ENCODE data around the gene ECT2. TPM values are rescaled to one million over a fixed set of nuclear protein-coding genes. Genes with fewer than 3 reads are reported as not detected.
"Not testable (repeated sequence)": the region's sequence is repeated elsewhere in the genome, so short reads cannot be mapped to it uniquely, and the experiment has no call there.

ECT2 gene
- total RNA-seq, 1 experiment from 2014 or later, result 98.5 TPM

DNA sequence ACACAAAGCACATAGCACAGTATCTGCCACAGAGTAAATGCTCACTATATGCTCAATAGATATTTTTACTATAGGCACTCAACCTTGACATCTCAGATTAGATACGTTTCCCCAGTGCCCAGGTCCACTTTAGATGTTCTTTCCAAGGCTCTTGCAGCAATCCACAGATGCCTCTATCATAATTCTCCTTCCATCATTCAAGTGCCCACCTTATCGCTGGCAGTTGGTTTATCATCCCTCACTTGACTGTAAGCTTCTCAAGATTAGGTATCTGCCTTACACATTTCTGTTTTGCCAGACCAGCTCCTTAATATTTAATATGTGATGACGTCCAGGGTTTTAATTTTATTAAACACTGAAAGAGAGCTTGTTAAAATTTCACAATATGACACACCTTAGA lies 48.3 kb upstream of the ECT2 start:
- POLR2A ChIA-PET (ENCODE audit: low non-redundant PET), result no interaction called here
- no peak for TF ChIP-seq EZH2 (IDR thresholded peaks at IDR 0.05; ENCODE audit: borderline replicate concordance, low read depth, low read length, poor library complexity, severe bottlenecking)
- TF ChIP-seq, protein P1, sequence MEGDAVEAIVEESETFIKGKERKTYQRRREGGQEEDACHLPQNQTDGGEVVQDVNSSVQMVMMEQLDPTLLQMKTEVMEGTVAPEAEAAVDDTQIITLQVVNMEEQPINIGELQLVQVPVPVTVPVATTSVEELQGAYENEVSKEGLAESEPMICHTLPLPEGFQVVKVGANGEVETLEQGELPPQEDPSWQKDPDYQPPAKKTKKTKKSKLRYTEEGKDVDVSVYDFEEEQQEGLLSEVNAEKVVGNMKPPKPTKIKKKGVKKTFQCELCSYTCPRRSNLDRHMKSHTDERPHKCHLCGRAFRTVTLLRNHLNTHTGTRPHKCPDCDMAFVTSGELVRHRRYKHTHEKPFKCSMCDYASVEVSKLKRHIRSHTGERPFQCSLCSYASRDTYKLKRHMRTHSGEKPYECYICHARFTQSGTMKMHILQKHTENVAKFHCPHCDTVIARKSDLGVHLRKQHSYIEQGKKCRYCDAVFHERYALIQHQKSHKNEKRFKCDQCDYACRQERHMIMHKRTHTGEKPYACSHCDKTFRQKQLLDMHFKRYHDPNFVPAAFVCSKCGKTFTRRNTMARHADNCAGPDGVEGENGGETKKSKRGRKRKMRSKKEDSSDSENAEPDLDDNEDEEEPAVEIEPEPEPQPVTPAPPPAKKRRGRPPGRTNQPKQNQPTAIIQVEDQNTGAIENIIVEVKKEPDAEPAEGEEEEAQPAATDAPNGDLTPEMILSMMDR (conservative IDR thresholded peaks at IDR 0.05; ENCODE audit: low read depth, low read length), result no peak
- intact Hi-C loops (cut with micrococcal nuclease; ENCODE audit: unreplicated experiment), result no loop called here
- CTCF ChIA-PET, result no interaction called here
- no peak overlapping the region for H3K27ac ChIP-seq (ENCODE audit: low read depth, low read length, poor library complexity, severe bottlenecking)
- H3K9me3 ChIP-seq (ENCODE audit: low read depth, low read length, poor library complexity, severe bottlenecking), result no peaks in the 10 kb centered on the region
- no peaks in the 10 kb centered on the region for H3K4me1 ChIP-seq (ENCODE audit: insufficient read depth, low read length, poor library complexity, severe bottlenecking)
- no peak overlapping the region for H3K4me3 ChIP-seq (ENCODE audit: low read depth, low read length, poor library complexity, severe bottlenecking)
- no TSS peak for BruUV-seq (replicated peaks)
- DNase-seq (ENCODE audit: low spot score), result no peak
- no peaks in the 10 kb centered on the region for H3K27me3 ChIP-seq (replicated peaks; ENCODE audit: insufficient read depth, low read depth, low read length, poor library complexity)
- H3K36me3 ChIP-seq (ENCODE audit: insufficient read depth, low read length, poor library complexity, severe bottlenecking), result no peaks in the 10 kb centered on the region

DNA sequence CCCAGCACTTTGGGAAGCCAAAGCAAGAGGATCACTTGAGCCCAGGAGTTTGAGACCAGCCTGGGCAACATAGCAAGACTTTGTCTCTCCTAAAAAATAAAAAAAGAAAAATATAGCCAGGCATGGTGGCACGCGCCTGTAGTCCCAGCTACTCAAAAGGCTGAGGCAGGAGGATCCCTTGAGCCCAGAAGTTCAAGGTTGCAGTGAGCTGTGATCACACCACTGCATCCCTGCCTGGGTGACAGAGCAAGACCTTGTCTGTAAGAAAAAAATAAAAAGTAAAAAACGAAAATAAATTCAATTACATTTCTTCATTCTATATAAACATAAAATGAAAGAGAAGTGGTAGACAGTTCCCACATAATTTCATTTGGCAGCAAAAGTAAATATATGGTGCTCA lies 47.8 kb upstream of the ECT2 start:
- POLR2A ChIA-PET (ENCODE audit: low non-redundant PET); intact Hi-C loops (cut with micrococcal nuclease; ENCODE audit: unreplicated experiment); CTCF ChIA-PET; H3K27ac ChIP-seq (ENCODE audit: low read depth, low read length, poor library complexity, severe bottlenecking); H3K4me1 ChIP-seq (ENCODE audit: insufficient read depth, low read length, poor library complexity, severe bottlenecking); DNase-seq (ENCODE audit: low spot score); H3K27me3 ChIP-seq (replicated peaks; ENCODE audit: insufficient read depth, low read depth, low read length, poor library complexity); H3K9me3 ChIP-seq (ENCODE audit: low read depth, low read length, poor library complexity, severe bottlenecking); H3K4me3 ChIP-seq (ENCODE audit: low read depth, low read length, poor library complexity, severe bottlenecking); H3K36me3 ChIP-seq (ENCODE audit: insufficient read depth, low read length, poor library complexity, severe bottlenecking); BruUV-seq (replicated peaks): not testable (repeated sequence)

DNA sequence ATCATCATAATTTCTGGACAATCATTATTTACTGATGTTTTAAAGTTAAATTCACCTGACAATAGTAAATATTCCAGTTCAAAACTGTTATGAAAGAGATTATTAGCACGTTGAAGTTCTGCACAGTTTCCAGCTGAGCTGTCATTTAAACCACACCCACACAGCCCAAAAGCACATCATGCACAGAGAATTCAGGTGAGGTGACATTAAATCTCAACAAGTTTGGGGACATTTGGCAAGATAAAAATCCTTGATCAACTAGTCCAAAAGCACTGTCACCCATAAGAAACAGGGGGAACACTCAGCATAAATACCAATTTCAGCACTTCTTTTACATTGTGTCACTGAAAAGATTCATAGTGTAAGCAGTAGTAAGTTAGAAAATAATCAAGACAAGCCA lies 46.5 kb upstream of the ECT2 start:
- Histone ChIP-seq H3K36me3 (ENCODE audit: insufficient read depth, low read length, poor library complexity, severe bottlenecking) (no peaks in the 10 kb centered on the region), H3K9me3 (ENCODE audit: low read depth, low read length, poor library complexity, severe bottlenecking) (no peaks in the 10 kb centered on the region), H3K27me3 (replicated peaks; ENCODE audit: insufficient read depth, low read depth, low read length, poor library complexity) (no peaks in the 10 kb centered on the region), H3K27ac (ENCODE audit: low read depth, low read length, poor library complexity, severe bottlenecking) (no peak overlapping the region), H3K4me1 (ENCODE audit: insufficient read depth, low read length, poor library complexity, severe bottlenecking) (no peaks in the 10 kb centered on the region), H3K4me3 (ENCODE audit: low read depth, low read length, poor library complexity, severe bottlenecking) (no peak overlapping the region)
- BruUV-seq (replicated peaks), result no TSS peak
- intact Hi-C loops (cut with micrococcal nuclease; ENCODE audit: unreplicated experiment), result no loop called here
- ChIA-PET POLR2A (ENCODE audit: low non-redundant PET) (no interaction called here), CTCF (interaction anchor here (0.7 kb wide), 1 partner anchor 242 kb away, joined by 3 read pairs; no protein-coding TSS in a partner anchor)
- DNase-seq (ENCODE audit: low spot score), result no peak
- TF ChIP-seq, protein P1 (conservative IDR thresholded peaks at IDR 0.05; ENCODE audit: low read depth, low read length), result no peak
- no peak for TF ChIP-seq EZH2 (IDR thresholded peaks at IDR 0.05; ENCODE audit: borderline replicate concordance, low read depth, low read length, poor library complexity, severe bottlenecking)

DNA sequence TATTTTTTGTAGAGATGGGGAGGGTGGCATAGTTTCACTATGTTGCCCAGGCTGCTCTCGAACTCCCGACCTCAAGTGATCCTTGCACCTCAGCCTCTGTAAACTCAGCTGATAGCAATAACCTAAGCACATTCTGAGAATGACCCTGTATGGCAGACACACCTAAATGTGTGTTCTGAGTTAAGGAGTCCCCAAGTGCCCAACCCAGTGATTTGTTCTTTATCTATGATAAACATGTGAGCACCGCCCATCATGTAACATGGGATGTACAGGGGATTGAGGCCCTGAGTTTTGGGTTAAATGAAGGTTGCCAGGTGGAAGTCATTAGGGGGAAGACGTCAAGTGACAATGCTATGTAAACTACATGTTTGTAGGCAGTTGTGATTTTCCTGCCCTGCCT lies 45.4 kb upstream of the ECT2 start:
- DNase-seq (ENCODE audit: low spot score), result no peak
- Histone ChIP-seq H3K4me1 (ENCODE audit: insufficient read depth, low read length, poor library complexity, severe bottlenecking) (no peaks in the 10 kb centered on the region), H3K4me3 (ENCODE audit: low read depth, low read length, poor library complexity, severe bottlenecking) (no peak overlapping the region), H3K9me3 (ENCODE audit: low read depth, low read length, poor library complexity, severe bottlenecking) (no peaks in the 10 kb centered on the region), H3K27me3 (replicated peaks; ENCODE audit: insufficient read depth, low read depth, low read length, poor library complexity) (no peaks in the 10 kb centered on the region), H3K36me3 (ENCODE audit: insufficient read depth, low read length, poor library complexity, severe bottlenecking) (no peaks in the 10 kb centered on the region), H3K27ac (ENCODE audit: low read depth, low read length, poor library complexity, severe bottlenecking) (no peak overlapping the region)
- no TSS peak for BruUV-seq (replicated peaks)
- TF ChIP-seq, protein P1 (conservative IDR thresholded peaks at IDR 0.05; ENCODE audit: low read depth, low read length), result no peak
- no peak for TF ChIP-seq EZH2 (IDR thresholded peaks at IDR 0.05; ENCODE audit: borderline replicate concordance, low read depth, low read length, poor library complexity, severe bottlenecking)
- ChIA-PET POLR2A (ENCODE audit: low non-redundant PET) (no interaction called here), CTCF (interaction anchor here (0.7 kb wide), 1 partner anchor 10 kb away, joined by 9 read pairs; no protein-coding TSS in a partner anchor)
- intact Hi-C loops (cut with micrococcal nuclease; ENCODE audit: unreplicated experiment), result no loop called here

Data from A673 (cell line).